Non-pigmented ciliary epithelial cell (primary cell): ENCODE measurements around the gene HUNK.
"Not testable (repeated sequence)": the region's sequence is repeated elsewhere in the genome, so short reads cannot be mapped to it uniquely, and the experiment has no call there.

ENCODE experiments used
- DNase-seq: peaks from one replicate; pipeline ENCODE4 v3.0.0-alpha.2; 2010; ENCODE audit warnings: low read depth

The HUNK gene

GRCh38 chr21:31870472-31871193, 2.2 kb upstream of the HUNK start:
- DNase-seq: no peak

GRCh38 chr21:31871371-31871770, 1.4 kb upstream of the HUNK start:
- DNase-seq: not testable (repeated sequence)

- no peak for DNase-seq
Observed at GRCh38 chr21:31872072-31872451, 758 bp upstream of the HUNK start.

- no peak for DNase-seq
Observed at GRCh38 chr21:31873275-31873695, 465 bp downstream of the HUNK start.

- no peak for DNase-seq
Observed at GRCh38 chr21:31873696-31874599, 1.1 kb downstream of the HUNK start.

GRCh38 chr21:31874812-31875212, 2.0 kb downstream of the HUNK start:
- no peak for DNase-seq

- no peak for DNase-seq
Observed at GRCh38 chr21:31875496-31876015, 2.7 kb downstream of the HUNK start.

- DNase-seq: no peak
Observed at GRCh38 chr21:31877463-31877957, 4.7 kb downstream of the HUNK start.

- DNase-seq: no peak
Observed at GRCh38 chr21:31878831-31879230, 6.0 kb downstream of the HUNK start.

GRCh38 chr21:31879241-31879650, 6.4 kb downstream of the HUNK start:
- DNase-seq: no peak

GRCh38 chr21:31879911-31880310, 7.1 kb downstream of the HUNK start:
- no peak for DNase-seq

GRCh38 chr21:31880816-31881215, 8.0 kb downstream of the HUNK start:
- DNase-seq: no peak

GRCh38 chr21:31882711-31883110, 9.9 kb downstream of the HUNK start:
- DNase-seq: no peak

- no peak for DNase-seq
Observed at GRCh38 chr21:31885146-31885545, 12.3 kb downstream of the HUNK start.

- no peak for DNase-seq
Observed at GRCh38 chr21:31886915-31887314, 14.1 kb downstream of the HUNK start.

GRCh38 chr21:31887391-31887841, 14.6 kb downstream of the HUNK start:
- no peak for DNase-seq

GRCh38 chr21:31888936-31889371, 16.1 kb downstream of the HUNK start:
- no peak for DNase-seq

GRCh38 chr21:31889460-31889859, 16.6 kb downstream of the HUNK start:
- DNase-seq: no peak

- DNase-seq: no peak
Observed at GRCh38 chr21:31892686-31893085, 19.9 kb downstream of the HUNK start.

- no peak for DNase-seq
Observed at GRCh38 chr21:31893851-31894415, 21.1 kb downstream of the HUNK start.

- no peak for DNase-seq
Observed at GRCh38 chr21:31894457-31894856, 21.6 kb downstream of the HUNK start.

- DNase-seq: no peak
Observed at GRCh38 chr21:31895077-31895835, 22.4 kb downstream of the HUNK start.
